ENCODE data around the gene KPNA6.
"Not testable (repeated sequence)": the region's sequence is repeated elsewhere in the genome, so short reads cannot be mapped to it uniquely, and the experiment has no call there.

KPNA6 gene

GRCh38 chr1:32111040-32111623 is 3.3 kb downstream of the KPNA6 start:
- H4K20me1 ChIP-seq (ENCODE audit: insufficient read depth, low read length) = peaks cover 57% of the 10 kb centered on the region
- no peak overlapping the region for H3K27ac ChIP-seq (ENCODE audit: low read length)
- H3K4me1 ChIP-seq (ENCODE audit: insufficient read depth, low read length) = peaks cover 36% of the 10 kb centered on the region
- peak overlapping the region; percentile 1; the same call in 1 of the 2 replicates for H3K4me2 ChIP-seq (ENCODE audit: insufficient read depth, low read length)
- H3K4me3 ChIP-seq (ENCODE audit: low read depth in 1 of 2, low read length in 2 of 2) = no peak overlapping the region
- DNase-seq (no peak), ATAC-seq (ENCODE audit: insufficient read depth, low read depth) (no peak)
- no peaks in the 10 kb centered on the region for H3K9me3 ChIP-seq (ENCODE audit: insufficient read depth, low read length, severe bottlenecking)
- no peak overlapping the region for H2AFZ ChIP-seq (ENCODE audit: low read depth, low read length)
- TF ChIP-seq, protein P1, sequence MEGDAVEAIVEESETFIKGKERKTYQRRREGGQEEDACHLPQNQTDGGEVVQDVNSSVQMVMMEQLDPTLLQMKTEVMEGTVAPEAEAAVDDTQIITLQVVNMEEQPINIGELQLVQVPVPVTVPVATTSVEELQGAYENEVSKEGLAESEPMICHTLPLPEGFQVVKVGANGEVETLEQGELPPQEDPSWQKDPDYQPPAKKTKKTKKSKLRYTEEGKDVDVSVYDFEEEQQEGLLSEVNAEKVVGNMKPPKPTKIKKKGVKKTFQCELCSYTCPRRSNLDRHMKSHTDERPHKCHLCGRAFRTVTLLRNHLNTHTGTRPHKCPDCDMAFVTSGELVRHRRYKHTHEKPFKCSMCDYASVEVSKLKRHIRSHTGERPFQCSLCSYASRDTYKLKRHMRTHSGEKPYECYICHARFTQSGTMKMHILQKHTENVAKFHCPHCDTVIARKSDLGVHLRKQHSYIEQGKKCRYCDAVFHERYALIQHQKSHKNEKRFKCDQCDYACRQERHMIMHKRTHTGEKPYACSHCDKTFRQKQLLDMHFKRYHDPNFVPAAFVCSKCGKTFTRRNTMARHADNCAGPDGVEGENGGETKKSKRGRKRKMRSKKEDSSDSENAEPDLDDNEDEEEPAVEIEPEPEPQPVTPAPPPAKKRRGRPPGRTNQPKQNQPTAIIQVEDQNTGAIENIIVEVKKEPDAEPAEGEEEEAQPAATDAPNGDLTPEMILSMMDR (IDR thresholded peaks at IDR 0.05; ENCODE audit: borderline replicate concordance, extremely low read depth, low read length, poor library complexity, severe bottlenecking) = no peak
- TF ChIP-seq EZH2 (IDR thresholded peaks at IDR 0.05; ENCODE audit: borderline replicate concordance, low read depth, low read length, severe bottlenecking) = no peak
- no peak overlapping the region for H3K9ac ChIP-seq (ENCODE audit: low read depth, low read length)
- peaks cover 20% of the 10 kb centered on the region for H3K36me3 ChIP-seq (ENCODE audit: insufficient read depth, low read length)
- no peaks in the 10 kb centered on the region for H3K27me3 ChIP-seq (ENCODE audit: insufficient read depth, low read length, poor library complexity)
- H3K79me2 ChIP-seq (ENCODE audit: insufficient read depth, low read length) = peaks cover 83% of the 10 kb centered on the region

DNA sequence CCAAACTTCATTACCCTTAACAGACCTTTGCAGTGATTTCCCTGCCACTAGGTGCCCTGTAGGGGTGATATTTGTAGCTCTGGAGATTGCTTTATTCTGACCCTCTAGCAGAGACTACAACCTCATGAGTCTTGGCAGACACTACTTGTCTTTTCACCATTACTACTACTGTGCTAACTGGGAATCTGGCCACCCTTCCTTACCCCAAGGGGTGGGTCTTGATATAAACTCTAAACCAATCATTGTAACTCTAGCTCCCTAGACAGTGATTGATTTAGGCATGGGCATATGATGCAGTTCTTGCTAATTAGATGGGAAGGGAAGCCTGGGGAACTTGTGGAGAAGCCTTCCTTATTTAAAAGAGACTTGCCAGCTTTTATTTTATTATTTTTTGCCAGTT is 3.9 kb downstream of the KPNA6 start:
- Histone ChIP-seq H3K79me2 (ENCODE audit: insufficient read depth, low read length) (peaks cover 90% of the 10 kb centered on the region), H3K9ac (ENCODE audit: low read depth, low read length) (no peak overlapping the region), H3K36me3 (ENCODE audit: insufficient read depth, low read length) (peaks cover 20% of the 10 kb centered on the region), H3K4me1 (ENCODE audit: insufficient read depth, low read length) (peaks cover 36% of the 10 kb centered on the region), H3K9me3 (ENCODE audit: insufficient read depth, low read length, severe bottlenecking) (no peaks in the 10 kb centered on the region), H2AFZ (ENCODE audit: low read depth, low read length) (no peak overlapping the region), H3K4me3 (ENCODE audit: low read depth in 1 of 2, low read length in 2 of 2) (no peak overlapping the region), H3K27ac (ENCODE audit: low read length) (no peak overlapping the region), H3K4me2 (ENCODE audit: insufficient read depth, low read length) (peak overlapping the region; percentile 1; the same call in 1 of the 2 replicates), H3K27me3 (ENCODE audit: insufficient read depth, low read length, poor library complexity) (no peaks in the 10 kb centered on the region), H4K20me1 (ENCODE audit: insufficient read depth, low read length) (peaks cover 63% of the 10 kb centered on the region)
- DNase-seq (no peak), ATAC-seq (ENCODE audit: insufficient read depth, low read depth) (no peak)
- no peak for TF ChIP-seq EZH2 (IDR thresholded peaks at IDR 0.05; ENCODE audit: borderline replicate concordance, low read depth, low read length, severe bottlenecking)
- TF ChIP-seq, protein P1 (IDR thresholded peaks at IDR 0.05; ENCODE audit: borderline replicate concordance, extremely low read depth, low read length, poor library complexity, severe bottlenecking) = no peak

DNA sequence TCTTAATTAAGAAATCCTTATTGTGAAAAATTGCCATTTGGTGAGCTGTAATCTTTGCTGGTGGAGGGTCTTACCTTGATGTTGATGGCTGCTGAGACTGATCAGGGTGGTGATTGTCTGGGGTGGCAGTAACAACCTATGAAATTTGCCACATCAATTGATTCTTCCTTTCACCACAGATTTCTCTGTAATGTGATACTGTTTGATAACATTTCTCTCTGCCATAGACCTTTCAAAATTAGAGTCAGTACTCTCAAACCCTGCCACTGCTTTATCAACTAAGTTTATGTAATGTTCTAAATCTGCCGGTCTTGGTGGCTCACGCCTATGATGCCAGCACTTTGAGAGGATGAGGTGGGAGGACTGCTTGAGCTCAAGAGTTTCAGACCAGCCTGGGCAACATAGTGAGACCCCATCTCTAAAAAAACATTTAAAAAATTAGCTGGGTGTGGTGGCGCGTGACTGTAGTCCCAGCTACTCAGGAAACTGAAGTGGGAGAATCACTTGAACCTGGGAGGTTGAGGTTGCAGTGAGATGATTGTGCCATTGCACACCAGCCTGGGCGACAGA is 5.0 kb downstream of the KPNA6 start:
- H3K9me3 ChIP-seq (ENCODE audit: insufficient read depth, low read length, severe bottlenecking) = no peaks in the 10 kb centered on the region
- peaks cover 29% of the 10 kb centered on the region for H3K4me1 ChIP-seq (ENCODE audit: insufficient read depth, low read length)
- H3K36me3 ChIP-seq (ENCODE audit: insufficient read depth, low read length) = peaks cover 20% of the 10 kb centered on the region
- no peak overlapping the region for H3K4me3 ChIP-seq (ENCODE audit: low read depth in 1 of 2, low read length in 2 of 2)
- H3K4me2 ChIP-seq (ENCODE audit: insufficient read depth, low read length) = no peak overlapping the region
- ATAC-seq (ENCODE audit: insufficient read depth, low read depth) = no peak
- no peaks in the 10 kb centered on the region for H3K27me3 ChIP-seq (ENCODE audit: insufficient read depth, low read length, poor library complexity)
- peaks cover 69% of the 10 kb centered on the region for H4K20me1 ChIP-seq (ENCODE audit: insufficient read depth, low read length)
- H3K9ac ChIP-seq (ENCODE audit: low read depth, low read length) = no peak overlapping the region
- TF ChIP-seq, protein P1 (IDR thresholded peaks at IDR 0.05; ENCODE audit: borderline replicate concordance, extremely low read depth, low read length, poor library complexity, severe bottlenecking) = no peak
- TF ChIP-seq EZH2 (IDR thresholded peaks at IDR 0.05; ENCODE audit: borderline replicate concordance, low read depth, low read length, severe bottlenecking) = no peak
- no peak for DNase-seq
- no peak overlapping the region for H3K27ac ChIP-seq (ENCODE audit: low read length)
- peaks cover 100% of the 10 kb centered on the region for H3K79me2 ChIP-seq (ENCODE audit: insufficient read depth, low read length)
- no peak overlapping the region for H2AFZ ChIP-seq (ENCODE audit: low read depth, low read length)

DNA sequence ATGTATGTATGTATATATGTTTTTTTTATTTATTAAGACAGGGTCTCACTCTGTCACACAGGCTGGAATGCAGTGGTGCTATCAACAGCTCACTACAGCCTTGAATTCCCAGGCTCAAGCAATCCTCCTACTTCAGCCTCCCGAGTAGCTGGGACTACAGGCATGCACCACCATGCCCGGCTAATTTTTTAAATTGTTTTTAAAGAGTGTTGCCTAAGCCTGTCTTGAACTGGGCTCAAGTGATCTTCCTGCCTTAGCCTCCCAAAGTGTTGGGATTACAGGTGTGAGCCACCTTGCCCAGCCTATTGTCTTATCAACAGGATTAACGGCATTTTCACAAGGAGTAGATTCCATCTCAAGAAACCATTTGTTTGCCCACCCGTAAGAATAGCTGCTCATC is 5.6 kb downstream of the KPNA6 start:
- H3K9me3 ChIP-seq (ENCODE audit: insufficient read depth, low read length, severe bottlenecking); DNase-seq; H3K9ac ChIP-seq (ENCODE audit: low read depth, low read length); H2AFZ ChIP-seq (ENCODE audit: low read depth, low read length); H3K4me2 ChIP-seq (ENCODE audit: insufficient read depth, low read length); H3K4me3 ChIP-seq (ENCODE audit: low read depth in 1 of 2, low read length in 2 of 2); ATAC-seq (ENCODE audit: insufficient read depth, low read depth); H3K27me3 ChIP-seq (ENCODE audit: insufficient read depth, low read length, poor library complexity); H3K27ac ChIP-seq (ENCODE audit: low read length): not testable (repeated sequence)
- peaks cover 100% of the 10 kb centered on the region for H3K79me2 ChIP-seq (ENCODE audit: insufficient read depth, low read length)
- H4K20me1 ChIP-seq (ENCODE audit: insufficient read depth, low read length) = peaks cover 66% of the 10 kb centered on the region
- H3K36me3 ChIP-seq (ENCODE audit: insufficient read depth, low read length) = peaks cover 16% of the 10 kb centered on the region
- peaks cover 29% of the 10 kb centered on the region for H3K4me1 ChIP-seq (ENCODE audit: insufficient read depth, low read length)
